ENCODE data around the gene DSC1. TPM values are rescaled to one million over a fixed set of nuclear protein-coding genes. Genes with fewer than 3 reads are reported as not detected.

The DSC1 gene
- total and polyA plus RNA-seq, 2 of the 4 experiments (the other 2 are of a cell fraction), result not detected

- Histone ChIP-seq H4K8ac (ENCODE audit: low read depth in 2 of 2, low read length in 2 of 2) (no peak overlapping the region), H3K4me1 (ENCODE audit: control insufficient read depth, insufficient read depth, low read length) (no peaks in the 10 kb centered on the region), H3K14ac (replicated peaks; ENCODE audit: low read depth, low read length) (no peak overlapping the region), H4K20me1 (ENCODE audit: insufficient read depth, low read length) (no peaks in the 10 kb centered on the region), H3K36me3 (ENCODE audit: control insufficient read depth, insufficient read depth, low read length) (no peaks in the 10 kb centered on the region), H4K91ac (ENCODE audit: insufficient read depth, low read depth, low read length) (no peak overlapping the region), H2AFZ (replicated peaks; ENCODE audit: low read length, poor library complexity) (no peak overlapping the region), H3K9me3 (ENCODE audit: control insufficient read depth, insufficient read depth, low read length) (no peaks in the 10 kb centered on the region), H2AK5ac (ENCODE audit: low read depth, low read length) (no peak overlapping the region), H2BK5ac (ENCODE audit: low read depth, low read length, poor library complexity, severe bottlenecking) (no peak overlapping the region), H3K27me3 (ENCODE audit: control insufficient read depth, insufficient read depth, low read length) (no peaks in the 10 kb centered on the region), H3K18ac (ENCODE audit: low read depth, low read length) (no peak overlapping the region), H3K4ac (ENCODE audit: low read depth, low read length) (no peak overlapping the region), H3K9ac (ENCODE audit: low read depth, low read length) (no peak overlapping the region), H3K27ac (ENCODE audit: insufficient read depth, low read length) (no peak overlapping the region), H2BK20ac (ENCODE audit: low read depth, low read length) (no peak overlapping the region), H2AK9ac (replicated peaks; ENCODE audit: low read depth, low read length, poor library complexity) (no peak overlapping the region), H3K4me3 (ENCODE audit: insufficient read depth, low read depth, low read length) (no peak overlapping the region), H3K79me1 (ENCODE audit: low read depth in 1 of 2, low read length in 2 of 2) (no peaks in the 10 kb centered on the region), H3K56ac (ENCODE audit: extremely low read depth, insufficient read depth, low read length) (no peak overlapping the region), H3K9me1 (ENCODE audit: insufficient read depth, low read length) (no peaks in the 10 kb centered on the region), H3K4me2 (ENCODE audit: low read depth, low read length) (no peak overlapping the region), H4K5ac (ENCODE audit: low read depth, low read length) (no peak overlapping the region), H2BK120ac (ENCODE audit: low read depth, low read length) (no peak overlapping the region), H3K23ac (ENCODE audit: low read depth, low read length) (no peak overlapping the region), H2BK15ac (ENCODE audit: low read depth, low read length) (no peak overlapping the region)
- intact Hi-C loops (cut with micrococcal nuclease), result no loop called here
- dilution Hi-C loops (cut with HindIII; ENCODE audit: low sequenced_read_pairs, unreplicated experiment), result no loop called here
- POLR2A ChIA-PET (ENCODE audit: unreplicated experiment), result no interaction called here
- no TSS peak for BruUV-seq (replicated peaks)
- WGBS, 2 experiments (ENCODE audit: extremely low coverage in 2 of 2, insufficient read length in 1 of 2), result no CpG with 5 or more reads among the region's 1 CpG
- CTCF ChIA-PET, result no interaction called here
- ATAC-seq (ENCODE audit: low read depth) (no peak), DNase-seq (no peak)
- TF ChIP-seq CHD1 (IDR thresholded peaks at IDR 0.05; ENCODE audit: low read depth, low read length) (no peak), SMC3 (IDR thresholded peaks at IDR 0.05; ENCODE audit: low read depth, low read length) (no peak), ELK1 (IDR thresholded peaks at IDR 0.05; ENCODE audit: borderline replicate concordance, low read depth, low read length) (no peak), BHLHE40 (IDR thresholded peaks at IDR 0.05; ENCODE audit: low read depth, low read length) (no peak), NFE2L2 (IDR thresholded peaks at IDR 0.05; ENCODE audit: low read depth, low read length) (no peak), MXI1 (IDR thresholded peaks at IDR 0.05; ENCODE audit: borderline replicate concordance, low read depth, low read length) (no peak), USF2 (IDR thresholded peaks at IDR 0.05; ENCODE audit: low read depth, low read length) (no peak), MAZ (IDR thresholded peaks at IDR 0.05; ENCODE audit: borderline replicate concordance, low read depth, low read length) (no peak), RAD21 (IDR thresholded peaks at IDR 0.05; ENCODE audit: low read length) (no peak), RFX5 (IDR thresholded peaks at IDR 0.05; ENCODE audit: low read depth, low read length) (no peak), FOS (IDR thresholded peaks at IDR 0.05; ENCODE audit: low read depth, low read length) (no peak), RCOR1 (IDR thresholded peaks at IDR 0.05; ENCODE audit: insufficient replicate concordance, low read length) (no peak), CTCF (conservative IDR thresholded peaks at IDR 0.05; ENCODE audit: low read depth, low read length) (no peak), CEBPB (IDR thresholded peaks at IDR 0.05; ENCODE audit: low read depth, low read length) (no peak)
- in situ Hi-C loops (cut with MboI; ENCODE audit: low sequenced_read_pairs), result no loop called here
Measured at GRCh38 chr18:31138709-31139108, 23.9 kb downstream of the DSC1 start.
